B cell (primary cell): ENCODE measurements around the gene KRTAP2-4. TPM values are rescaled to one million over a fixed set of nuclear protein-coding genes. Genes with fewer than 3 reads are reported as not detected.

Experiments
- ATAC-seq: fragments of 200-7000 bp; cut with Tn5 transposase; one replicate; pipeline ENCODE4 v1.10.0; 2021; ENCODE audit warnings: low read depth, mild to moderate bottlenecking, moderate number of reproducible peaks, moderate library complexity
- CTCF ChIA-PET: fragments of 350-600 bp; sonication (Branson Sonifier 250); formaldehyde crosslinking; loops from one replicate; lab custom pipeline; 2021; ENCODE audit warnings: antibody characterized with exemption, inconsistent platforms; lab: Charles Lee
- POLR2A ChIA-PET: fragments of 350-600 bp; sonication (Branson Sonifier 250); formaldehyde crosslinking; loops from one replicate; lab custom pipeline; 2021; ENCODE audit warnings: antibody characterized with exemption; lab: Charles Lee
- DNase-seq: peaks from one replicate; pipeline ENCODE4 v3.0.0; 2013
- H2AFZ ChIP-seq: 2 replicates; pipeline ENCODE4 v1.6.1; 2012; ENCODE audit warnings: mild to moderate bottlenecking, low read depth, low read length; ENCODE audit not compliant: insufficient read depth, poor library complexity, severe bottlenecking
- H3K27ac ChIP-seq, 2 donors: 1 replicate in 1 of 2; 2 replicates in 1 of 2; pipeline ENCODE4 v1.5.1; 2012 to 2013; ENCODE audit warnings: low read length in 2 of 2, mild to moderate bottlenecking in 2 of 2, moderate library complexity in 1 of 2
- H3K27me3 ChIP-seq, 4 experiments: fragments of 200-600 bp in 1 of 4; sonication (generic) in 1 of 4; replicated peaks in 1 of 4; 1 replicate in 2 of 4; 2 replicates in 2 of 4; pipeline versions ENCODE4 v1.6.1 to v1.7.0; 2013 to 2016; ENCODE audit warnings: low read length in 3 of 4, mild to moderate bottlenecking in 2 of 4, mixed read lengths in 1 of 4, moderate library complexity in 1 of 4; ENCODE audit not compliant: insufficient read depth in 4 of 4, control insufficient read depth in 3 of 4; ENCODE audit errors: control extremely low read depth in 1 of 4
- H3K36me3 ChIP-seq, 2 experiments: replicated peaks in 1 of 2; 1 replicate in 1 of 2; 2 replicates in 1 of 2; pipeline versions ENCODE4 v1.6.1 to v1.7.1; 2013; ENCODE audit warnings: low read length in 1 of 2; ENCODE audit not compliant: insufficient read depth in 2 of 2, control insufficient read depth in 1 of 2; ENCODE audit errors: control extremely low read depth in 1 of 2, extremely low read depth in 1 of 2
- H3K4me1 ChIP-seq, 2 donors: fragments of 200-600 bp in 1 of 2; sonication (generic) in 1 of 2; 1 replicate in 1 of 2; 2 replicates in 1 of 2; pipeline versions ENCODE4 v1.5.1 to v1.6.1; 2013 to 2017; ENCODE audit warnings: low read length in 2 of 2; ENCODE audit not compliant: control insufficient read depth in 2 of 2, insufficient read depth in 2 of 2
- H3K4me2 ChIP-seq: replicated peaks from 2 replicates; pipeline ENCODE3; 2012; ENCODE audit warnings: mild to moderate bottlenecking, low read depth, low read length; ENCODE audit not compliant: poor library complexity, severe bottlenecking
- H3K4me3 ChIP-seq, 5 experiments: fragments of 200-600 bp in 1 of 5; sonication (generic) in 1 of 5; 1 replicate in 3 of 5; 2 replicates in 2 of 5; pipeline versions ENCODE4 v1.5.1 to v1.7.0; 2011 to 2016; ENCODE audit warnings: low read length in 4 of 5, mild to moderate bottlenecking in 4 of 5, low read depth in 2 of 5, control low read depth in 1 of 5, moderate library complexity in 1 of 5; ENCODE audit not compliant: insufficient read depth in 1 of 5; ENCODE audit errors: control extremely low read depth in 1 of 5, extremely low read depth in 1 of 5
- H3K79me2 ChIP-seq: fragments of 200-600 bp; sonication (generic); one replicate; pipeline ENCODE4 v1.6.0; 2016; ENCODE audit warnings: low read length; ENCODE audit not compliant: control insufficient read depth, insufficient read depth
- H3K9ac ChIP-seq: fragments of 200-600 bp; sonication (generic); 2 replicates; pipeline ENCODE4 v1.6.1; 2017; ENCODE audit warnings: mild to moderate bottlenecking, low read length, moderate library complexity
- H3K9me3 ChIP-seq, 3 donors: one replicate each; pipeline versions ENCODE4 v1.6.1 to v1.7.1; 2013; ENCODE audit warnings: low read length in 2 of 3; ENCODE audit not compliant: control insufficient read depth in 2 of 3, insufficient read depth in 1 of 3; ENCODE audit errors: control extremely low read depth in 1 of 3
- H4K20me1 ChIP-seq: 2 replicates; pipeline ENCODE4 v1.6.0; 2012; ENCODE audit warnings: mild to moderate bottlenecking, low read length; ENCODE audit not compliant: insufficient read depth, control insufficient read depth, poor library complexity, severe bottlenecking
- H3K27ac Mint-ChIP-seq: one replicate; pipeline ENCODE4 v1.8.0; 2021; ENCODE audit warnings: mixed read lengths
- H3K27me3 Mint-ChIP-seq: one replicate; pipeline ENCODE4 v1.8.0; 2021; ENCODE audit warnings: mixed read lengths
- H3K4me1 Mint-ChIP-seq: one replicate; pipeline ENCODE4 v1.8.0; 2021; ENCODE audit warnings: mixed read lengths
- H3K4me3 Mint-ChIP-seq: one replicate; pipeline ENCODE4 v1.8.0; 2021; ENCODE audit warnings: mixed read lengths
- H3K9me3 Mint-ChIP-seq: one replicate; pipeline ENCODE4 v1.8.0; 2022; ENCODE audit warnings: mixed read lengths; ENCODE audit not compliant: insufficient read depth
- EZH2 ChIP-seq: IDR thresholded peaks from 2 replicates; pipeline ENCODE4 v1.6.1; 2012; ENCODE audit warnings: borderline replicate concordance, low read depth, mild to moderate bottlenecking, moderate library complexity, low read length; ENCODE audit not compliant: insufficient read depth, poor library complexity, severe bottlenecking
- whole genome bisulfite sequencing: methylation state at CpG from one replicate; pipeline ENCODE4 v1.1.5; 2013; ENCODE audit warnings: missing lambda C conversion rate; ENCODE audit not compliant: insufficient coverage; 5-methylcytosine and 5-hydroxymethylcytosine counted together
- intact Hi-C: fragments of 100-400 bp; cut with micrococcal nuclease; formaldehyde crosslinking; loops from one replicate; pipeline ENCODE4 v1.10.0; 2022
- polyA plus RNA-seq: library from polyadenylated mRNA; depleted of rRNA; stranded (reverse); fragments of >200 nt; gene quantifications from 2 replicates; pipeline ENCODE4 v1.2.3, GENCODE V29; 2012
- total RNA-seq, 2 donors: library from RNA; stranded (reverse); fragments of 120-200 nt in 1 of 2; gene quantifications; 1 replicate in 1 of 2; 2 replicates in 1 of 2; pipeline versions ENCODE4 v1.2.3 to v1.2.4, GENCODE V29; 2013 to 2022
- TF ChIP-seq, protein P1 (sequence below): fragments of 200-600 bp; IDR thresholded peaks from one replicate; pipeline ENCODE4 v1.8.0; 2022; ENCODE audit warnings: antibody characterized with exemption, mild to moderate bottlenecking

The KRTAP2-4 gene
- total and polyA plus RNA-seq, 2 donors (not counting 1 experiment from before 2014, with no cell fraction given), result not detected

DNA sequence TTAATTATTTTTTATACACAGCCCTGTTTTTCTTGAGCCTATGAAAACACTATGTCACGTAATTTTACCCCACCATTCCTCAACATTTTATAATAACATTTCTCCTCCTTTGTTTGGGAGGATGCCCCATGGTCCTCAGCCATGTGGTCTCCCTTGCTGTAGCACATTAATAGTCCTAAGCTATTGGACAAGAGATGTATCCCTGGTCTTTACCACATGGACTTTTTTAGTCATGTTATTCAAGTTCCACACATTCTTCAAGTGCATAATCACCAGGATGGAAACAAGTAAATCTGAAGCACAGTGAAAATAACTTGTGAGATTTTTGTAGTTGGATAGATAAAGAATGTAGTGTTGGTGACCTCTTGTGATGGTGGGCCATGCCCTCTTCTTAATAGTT is 3.7 kb downstream of the KRTAP2-4 start:
- ChIA-PET CTCF (no interaction called here), POLR2A (no interaction called here)
- Mint-ChIP-seq H3K27me3 (peaks cover 49% of the 10 kb centered on the region), H3K27ac (no peak overlapping the region), H3K4me1 (no peaks in the 10 kb centered on the region), H3K9me3 (no peaks in the 10 kb centered on the region), H3K4me3 (no peak overlapping the region)
- intact Hi-C loops, result no loop called here
- H3K4me3 ChIP-seq, result no peak overlapping the region
- H3K79me2 ChIP-seq, result no peaks in the 10 kb centered on the region
- DNase-seq, result no peak
- no CpG with 5 or more reads among the region's 1 CpG for WGBS
- H3K4me2 ChIP-seq, result no peak overlapping the region
- no peak for ATAC-seq
- H3K27me3 ChIP-seq, result peaks cover 0 to 6% (median 2%) of the 10 kb centered on the region in 4 experiments
- H3K36me3 ChIP-seq, result no peaks in the 10 kb centered on the region
- no peak overlapping the region for H3K9ac ChIP-seq
- H3K4me1 ChIP-seq, result no peaks in the 10 kb centered on the region
- peaks cover 0 to 2% (median 1%) of the 10 kb centered on the region in 3 donors for H3K9me3 ChIP-seq
- H4K20me1 ChIP-seq, result no peaks in the 10 kb centered on the region
- H3K27ac ChIP-seq, result no peak overlapping the region
- no peak overlapping the region for H2AFZ ChIP-seq
- TF ChIP-seq, protein P1, sequence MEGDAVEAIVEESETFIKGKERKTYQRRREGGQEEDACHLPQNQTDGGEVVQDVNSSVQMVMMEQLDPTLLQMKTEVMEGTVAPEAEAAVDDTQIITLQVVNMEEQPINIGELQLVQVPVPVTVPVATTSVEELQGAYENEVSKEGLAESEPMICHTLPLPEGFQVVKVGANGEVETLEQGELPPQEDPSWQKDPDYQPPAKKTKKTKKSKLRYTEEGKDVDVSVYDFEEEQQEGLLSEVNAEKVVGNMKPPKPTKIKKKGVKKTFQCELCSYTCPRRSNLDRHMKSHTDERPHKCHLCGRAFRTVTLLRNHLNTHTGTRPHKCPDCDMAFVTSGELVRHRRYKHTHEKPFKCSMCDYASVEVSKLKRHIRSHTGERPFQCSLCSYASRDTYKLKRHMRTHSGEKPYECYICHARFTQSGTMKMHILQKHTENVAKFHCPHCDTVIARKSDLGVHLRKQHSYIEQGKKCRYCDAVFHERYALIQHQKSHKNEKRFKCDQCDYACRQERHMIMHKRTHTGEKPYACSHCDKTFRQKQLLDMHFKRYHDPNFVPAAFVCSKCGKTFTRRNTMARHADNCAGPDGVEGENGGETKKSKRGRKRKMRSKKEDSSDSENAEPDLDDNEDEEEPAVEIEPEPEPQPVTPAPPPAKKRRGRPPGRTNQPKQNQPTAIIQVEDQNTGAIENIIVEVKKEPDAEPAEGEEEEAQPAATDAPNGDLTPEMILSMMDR, result no peak
- no peak for TF ChIP-seq EZH2

GRCh38 chr17:41060052-41060604 is 5.6 kb downstream of the KRTAP2-4 start, which contains the start of gene KRTAP2-3:
KRTAP2-3 (minus strand) TSS chr17:41060114; CDS start chr17:41060050, 64 bp downstream.
- ATAC-seq, result no peak

More at GRCh38 chr17:41060052-41060604, 5.6 kb downstream of the KRTAP2-4 start, which contains the start of gene KRTAP2-3:
- no peak within 1 kb of the TSS for H3K4me3 Mint-ChIP-seq
- POLR2A ChIA-PET, result no interaction called here
- Histone ChIP-seq H4K20me1 (no peaks in the 10 kb centered on the region), H3K4me2 (no peak within 1 kb of the TSS), H2AFZ (no peak within 1 kb of the TSS), H3K4me1 (no peaks in the 10 kb centered on the region), H3K36me3 (no peaks in the 10 kb centered on the region), H3K9me3 (peaks cover 0 to 2% (median 1%) of the 10 kb centered on the region in 3 donors), H3K79me2 (no peaks in the 10 kb centered on the region), H3K27ac (no peak within 1 kb of the TSS), H3K9ac (no peak within 1 kb of the TSS), H3K27me3 (peaks cover 0 to 6% (median 2%) of the 10 kb centered on the region in 4 experiments), H3K4me3 (no peak within 1 kb of the TSS)
- no peaks in the 10 kb centered on the region for H3K9me3 Mint-ChIP-seq
- CTCF ChIA-PET, result no interaction called here
- intact Hi-C loops, result no loop called here
- no peak for DNase-seq
- no peak within 1 kb of the TSS for H3K27ac Mint-ChIP-seq
- no peaks in the 10 kb centered on the region for H3K4me1 Mint-ChIP-seq
- peaks cover 57% of the 10 kb centered on the region for H3K27me3 Mint-ChIP-seq
- TF ChIP-seq, protein P1, result no peak
- no peak for TF ChIP-seq EZH2
- 75% methylated on average over 3 of the region's 6 CpGs for WGBS
